KG1 (cell line): ENCODE data around the gene ZMYND8.
"Not testable (repeated sequence)": the region's sequence is repeated elsewhere in the genome, so short reads cannot be mapped to it uniquely, and the experiment has no call there.

ENCODE experiments used
- DNase-seq: peaks from one replicate; lab custom pipeline; 2025; lab: John Stamatoyannopoulos, UW

ZMYND8 gene

GRCh38 chr20:47224300-47224791 is 132.2 kb downstream of the ZMYND8 start:
- DNase-seq: no peak

DNA sequence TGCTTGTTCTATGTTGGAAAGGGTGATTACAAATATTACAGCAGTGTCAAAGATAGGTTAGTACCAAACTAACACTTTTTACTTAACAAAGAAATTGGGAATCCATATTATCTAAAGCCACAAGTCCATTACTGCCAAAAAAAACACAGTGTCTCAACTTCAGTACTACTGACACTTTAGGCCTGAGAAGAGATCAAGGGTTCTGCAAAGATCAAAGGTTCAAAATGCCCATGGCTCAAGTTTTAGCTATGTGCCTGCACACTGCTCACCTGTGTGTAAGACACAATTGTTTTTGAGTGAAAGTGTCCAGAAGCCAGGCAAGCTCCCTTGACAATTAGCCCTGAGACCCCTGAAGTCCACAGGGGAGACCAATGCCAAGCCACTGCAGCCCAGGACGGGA is 132.6 kb downstream of the ZMYND8 start:
- DNase-seq: no peak

- DNase-seq: no peak
Measured at GRCh38 chr20:47222468-47223119, 133.9 kb downstream of the ZMYND8 start.

DNA sequence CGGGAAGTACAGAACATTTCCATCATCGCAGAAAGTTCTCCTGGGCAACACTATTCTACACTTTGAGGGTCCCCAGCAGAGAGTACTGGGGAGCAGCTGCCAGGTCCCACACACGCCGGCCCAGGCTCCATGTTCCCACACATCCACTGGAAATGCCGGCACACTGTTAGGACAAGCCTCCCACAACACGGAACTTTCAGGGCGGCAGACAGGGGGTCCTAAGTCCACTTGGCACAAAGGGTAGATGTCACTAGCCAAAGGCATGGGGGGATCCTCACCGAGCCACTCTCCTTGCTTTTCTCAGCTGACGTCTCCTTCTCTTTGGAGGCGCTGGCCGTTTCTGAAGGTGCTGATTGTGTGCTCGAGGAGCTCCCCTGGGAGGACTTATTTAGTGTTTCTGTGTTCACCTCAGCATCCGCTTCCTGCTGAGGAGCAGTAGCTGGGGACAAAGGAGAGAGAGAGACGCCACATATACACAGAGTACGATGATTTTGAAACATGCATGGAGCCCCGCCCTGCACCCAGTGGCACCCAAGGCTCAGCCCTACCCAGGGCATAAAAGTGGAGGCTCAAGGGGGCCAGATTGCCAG is 135.4 kb downstream of the ZMYND8 start:
- DNase-seq: no peak

GRCh38 chr20:47220161-47220582 is 136.3 kb downstream of the ZMYND8 start:
- DNase-seq: peak; percentile 4

DNA sequence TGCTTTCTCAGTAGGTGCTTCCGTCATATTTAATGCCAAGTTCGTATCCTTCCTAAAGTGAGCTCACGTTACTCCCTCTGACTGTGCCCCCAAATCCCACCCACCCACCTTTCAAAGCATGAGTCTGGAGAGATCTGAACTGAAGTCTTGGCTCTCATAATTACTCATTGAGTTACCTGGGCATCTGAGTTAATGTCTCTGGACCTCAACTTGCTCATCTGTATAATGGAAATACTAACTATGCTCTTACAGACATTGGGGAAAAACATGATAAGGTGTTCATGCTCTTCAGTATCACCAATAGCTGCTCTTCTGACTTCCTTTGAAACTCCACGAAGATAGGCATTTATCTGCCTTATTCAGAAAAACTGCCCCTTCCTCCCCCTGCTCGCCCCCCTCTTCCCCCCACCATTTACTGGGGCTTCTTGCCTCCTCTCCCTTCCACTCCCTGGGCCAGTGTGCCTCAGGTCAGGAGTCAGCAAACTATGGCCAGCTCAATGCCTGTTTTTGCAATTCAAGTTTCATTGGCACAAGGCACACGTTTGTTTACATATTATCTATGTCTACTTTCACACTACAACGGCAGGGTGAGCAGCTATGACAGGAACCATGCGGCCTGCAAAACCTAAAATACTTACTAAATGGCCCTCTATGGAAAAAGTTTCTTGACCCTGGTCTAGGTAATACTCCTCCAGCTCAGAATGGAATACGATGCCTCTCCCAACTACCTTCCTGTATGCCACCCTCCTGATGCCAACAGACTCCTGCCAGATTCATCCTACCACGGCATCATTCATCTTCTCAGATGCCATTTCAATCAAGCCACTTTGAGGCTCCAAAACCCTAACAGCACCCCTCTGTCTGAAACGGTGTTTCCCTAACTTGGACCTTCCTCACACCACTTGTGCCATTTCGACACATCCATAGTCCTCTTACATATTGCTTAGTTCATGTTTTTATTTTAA is 138.7 kb downstream of the ZMYND8 start:
- no peak for DNase-seq

GRCh38 chr20:47216819-47217410 is 139.6 kb downstream of the ZMYND8 start:
- no peak for DNase-seq

- DNase-seq: no peak
Measured at GRCh38 chr20:47215653-47216397, 140.7 kb downstream of the ZMYND8 start.

- no peak for DNase-seq
Measured at GRCh38 chr20:47213966-47214365, 142.5 kb downstream of the ZMYND8 start.

DNA sequence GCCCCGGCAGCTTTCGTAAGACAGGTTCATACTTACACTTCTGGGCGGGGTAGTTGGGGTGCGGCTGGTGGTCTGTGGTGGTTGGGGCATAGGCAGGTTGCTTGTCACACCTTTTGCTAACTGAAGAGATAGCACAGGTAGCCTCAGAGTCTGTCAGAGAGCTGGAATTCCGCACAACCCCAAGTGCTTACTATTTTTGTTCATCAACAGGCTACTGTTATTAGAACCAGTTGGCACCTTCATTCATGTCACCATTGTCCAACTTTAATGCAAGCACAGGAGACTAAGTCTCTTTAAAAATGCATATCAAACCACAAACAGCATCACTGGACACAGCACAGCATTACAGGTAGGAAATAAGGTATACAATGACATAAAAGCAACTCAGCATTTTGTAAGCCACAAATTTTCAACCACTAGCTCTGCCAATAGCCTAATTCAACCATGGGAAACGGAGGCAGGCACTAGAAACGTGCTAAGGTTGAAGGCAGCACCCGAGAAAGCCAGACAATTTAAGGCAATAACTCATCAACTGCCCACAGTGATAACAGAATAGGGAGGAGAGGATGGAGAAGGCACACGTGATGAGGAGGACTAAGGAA is 143.8 kb downstream of the ZMYND8 start:
- no peak for DNase-seq

GRCh38 chr20:47211036-47211435 is 145.5 kb downstream of the ZMYND8 start:
- no peak for DNase-seq

GRCh38 chr20:47210470-47210869 is 146.0 kb downstream of the ZMYND8 start:
- DNase-seq: no peak

- DNase-seq: no peak
Measured at GRCh38 chr20:47209982-47210381, 146.5 kb downstream of the ZMYND8 start.

DNA sequence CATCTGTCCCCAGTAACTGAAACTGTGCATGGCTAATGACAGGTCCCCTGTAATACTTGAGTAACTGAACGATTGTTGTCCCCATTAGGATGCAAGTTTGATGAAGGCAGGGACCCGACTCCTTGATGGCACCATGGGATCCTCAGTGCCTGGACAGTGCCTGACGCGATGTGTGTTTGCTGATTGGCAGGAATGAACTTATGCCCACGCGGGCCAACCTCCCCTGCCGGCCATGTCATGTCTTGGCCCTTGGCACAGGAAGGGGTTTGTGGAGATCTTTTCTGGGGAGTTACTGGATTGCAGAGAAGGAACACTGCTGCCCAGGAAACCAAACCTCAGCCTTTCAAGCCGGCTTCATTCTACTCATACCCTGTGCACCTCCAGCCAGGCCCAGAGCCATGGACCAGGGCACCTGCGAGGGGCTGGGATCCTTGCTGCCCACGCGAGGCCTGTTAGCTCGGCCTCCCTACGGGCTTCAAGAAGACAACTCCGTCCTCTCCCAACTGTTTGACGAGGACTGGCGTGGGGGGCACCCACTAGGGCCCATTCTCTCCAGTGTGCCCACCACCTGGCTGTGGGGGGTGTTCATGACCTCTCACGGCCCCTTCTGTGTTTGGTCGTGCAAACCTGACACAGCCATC is 147.8 kb downstream of the ZMYND8 start:
- DNase-seq: no peak

GRCh38 chr20:47206962-47207641 is 149.4 kb downstream of the ZMYND8 start:
- DNase-seq: no peak

GRCh38 chr20:47206552-47206951 is 149.9 kb downstream of the ZMYND8 start:
- DNase-seq: not testable (repeated sequence)

DNA sequence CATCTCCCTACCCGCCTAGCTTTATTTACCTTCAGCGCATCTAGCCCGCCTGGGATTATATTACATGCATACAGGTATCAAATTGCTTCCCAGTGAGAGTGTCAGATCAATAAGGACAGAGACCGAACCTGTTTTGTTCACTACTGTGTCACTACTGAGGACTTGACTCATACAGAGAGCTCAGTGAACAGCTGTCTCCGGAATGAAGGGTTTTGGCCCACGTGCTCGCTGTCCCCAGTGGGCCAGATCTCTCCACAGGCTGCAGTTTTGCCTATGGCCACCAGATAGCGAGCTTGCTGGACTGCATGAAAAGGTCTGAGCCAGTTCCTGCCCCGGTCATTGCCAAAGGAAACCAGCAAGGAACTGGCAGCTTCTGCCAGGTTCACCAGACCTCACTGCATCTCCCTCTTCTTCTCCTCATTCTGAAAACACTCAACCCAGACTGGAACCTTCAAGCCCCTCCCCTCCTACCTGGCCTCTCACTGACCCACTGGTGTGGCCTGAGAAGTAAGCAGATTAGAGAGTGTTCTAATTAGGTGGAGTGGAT is 150.8 kb downstream of the ZMYND8 start:
- peak; percentile 41 for DNase-seq

DNA sequence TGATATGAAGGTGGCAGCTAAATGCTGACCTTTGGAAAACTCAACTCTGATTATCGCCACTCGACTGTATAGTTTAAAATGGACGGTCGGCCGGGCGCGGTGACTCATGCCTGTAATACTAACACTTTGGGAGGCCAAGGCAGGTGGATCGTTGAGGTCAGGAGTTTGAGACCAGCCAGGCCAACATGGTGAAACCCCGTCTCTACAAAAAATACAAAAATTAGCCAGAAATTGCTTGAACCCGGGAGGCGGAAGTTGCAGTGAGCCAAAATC is 151.7 kb downstream of the ZMYND8 start:
- DNase-seq: not testable (repeated sequence)

GRCh38 chr20:47204008-47204849 is 152.3 kb downstream of the ZMYND8 start:
- DNase-seq: no peak
